ENCODE data around the gene NDUFV1.
"Not testable (repeated sequence)": the region's sequence is repeated elsewhere in the genome, so short reads cannot be mapped to it uniquely, and the experiment has no call there.

Gene NDUFV1

GRCh38 chr11:67616431-67617242 lies 9.9 kb downstream of the NDUFV1 start:
- no peak for DNase-seq (ENCODE audit: low read depth)
- H3K4me3 ChIP-seq (replicated peaks; ENCODE audit: low read depth, low read length), result no peak overlapping the region
- TF ChIP-seq, protein P1, sequence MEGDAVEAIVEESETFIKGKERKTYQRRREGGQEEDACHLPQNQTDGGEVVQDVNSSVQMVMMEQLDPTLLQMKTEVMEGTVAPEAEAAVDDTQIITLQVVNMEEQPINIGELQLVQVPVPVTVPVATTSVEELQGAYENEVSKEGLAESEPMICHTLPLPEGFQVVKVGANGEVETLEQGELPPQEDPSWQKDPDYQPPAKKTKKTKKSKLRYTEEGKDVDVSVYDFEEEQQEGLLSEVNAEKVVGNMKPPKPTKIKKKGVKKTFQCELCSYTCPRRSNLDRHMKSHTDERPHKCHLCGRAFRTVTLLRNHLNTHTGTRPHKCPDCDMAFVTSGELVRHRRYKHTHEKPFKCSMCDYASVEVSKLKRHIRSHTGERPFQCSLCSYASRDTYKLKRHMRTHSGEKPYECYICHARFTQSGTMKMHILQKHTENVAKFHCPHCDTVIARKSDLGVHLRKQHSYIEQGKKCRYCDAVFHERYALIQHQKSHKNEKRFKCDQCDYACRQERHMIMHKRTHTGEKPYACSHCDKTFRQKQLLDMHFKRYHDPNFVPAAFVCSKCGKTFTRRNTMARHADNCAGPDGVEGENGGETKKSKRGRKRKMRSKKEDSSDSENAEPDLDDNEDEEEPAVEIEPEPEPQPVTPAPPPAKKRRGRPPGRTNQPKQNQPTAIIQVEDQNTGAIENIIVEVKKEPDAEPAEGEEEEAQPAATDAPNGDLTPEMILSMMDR (IDR thresholded peaks at IDR 0.05; ENCODE audit: low read length, missing control alignments), result no peak

DNA sequence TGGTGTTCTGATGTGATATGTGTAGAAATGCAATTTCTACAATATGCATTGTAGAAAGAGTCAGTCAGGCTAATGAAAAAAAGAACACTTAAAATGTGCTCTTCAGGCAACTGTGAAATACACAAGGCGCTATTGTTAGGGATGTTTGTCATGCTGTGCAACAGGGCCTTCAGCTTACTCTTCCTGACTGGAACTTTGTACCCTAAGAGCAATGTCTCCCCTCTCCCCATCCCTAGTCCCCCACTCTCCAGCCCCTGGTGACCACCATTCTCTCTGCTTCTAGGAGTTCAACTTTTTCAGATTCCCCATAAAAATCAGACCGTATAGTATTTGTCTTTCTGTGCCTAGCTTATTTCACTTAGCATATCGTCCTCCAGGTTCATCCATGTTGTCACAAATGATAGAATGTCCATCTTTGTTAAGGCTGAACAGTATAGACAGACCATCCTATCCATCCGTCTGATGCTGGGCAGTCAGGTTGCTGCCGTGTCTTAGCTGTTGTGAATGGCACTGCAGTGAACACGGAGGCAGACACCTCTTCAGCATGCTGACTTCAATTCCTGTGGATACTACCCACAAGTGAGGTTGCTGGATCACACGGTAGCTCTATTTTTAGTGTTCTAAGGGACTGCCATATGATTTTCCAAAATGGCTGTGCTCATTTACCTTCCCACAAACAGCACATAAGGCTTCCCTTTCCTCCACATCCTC lies 10.7 kb downstream of the NDUFV1 start:
- DNase-seq (ENCODE audit: low read depth), result no peak
- no peak overlapping the region for H3K4me3 ChIP-seq (replicated peaks; ENCODE audit: low read depth, low read length)
- TF ChIP-seq, protein P1 (IDR thresholded peaks at IDR 0.05; ENCODE audit: low read length, missing control alignments), result no peak

- H3K4me3 ChIP-seq (replicated peaks; ENCODE audit: low read depth, low read length); DNase-seq (ENCODE audit: low read depth): not testable (repeated sequence)
Observed at GRCh38 chr11:67618901-67619659, 12.3 kb downstream of the NDUFV1 start.

GRCh38 chr11:67619683-67620618 lies 13.2 kb downstream of the NDUFV1 start:
- H3K4me3 ChIP-seq (replicated peaks; ENCODE audit: low read depth, low read length); DNase-seq (ENCODE audit: low read depth): not testable (repeated sequence)

- H3K4me3 ChIP-seq (replicated peaks; ENCODE audit: low read depth, low read length); DNase-seq (ENCODE audit: low read depth): not testable (repeated sequence)
Observed at GRCh38 chr11:67620621-67621020, 13.9 kb downstream of the NDUFV1 start.

GRCh38 chr11:67621928-67622327 lies 15.2 kb downstream of the NDUFV1 start:
- not testable (repeated sequence) for DNase-seq (ENCODE audit: low read depth); H3K4me3 ChIP-seq (replicated peaks; ENCODE audit: low read depth, low read length)

- not testable (repeated sequence) for DNase-seq (ENCODE audit: low read depth); H3K4me3 ChIP-seq (replicated peaks; ENCODE audit: low read depth, low read length)
Observed at GRCh38 chr11:67622905-67623304, 16.2 kb downstream of the NDUFV1 start.

- H3K4me3 ChIP-seq (replicated peaks; ENCODE audit: low read depth, low read length); DNase-seq (ENCODE audit: low read depth): not testable (repeated sequence)
Observed at GRCh38 chr11:67623795-67624194, 17.1 kb downstream of the NDUFV1 start.

DNA sequence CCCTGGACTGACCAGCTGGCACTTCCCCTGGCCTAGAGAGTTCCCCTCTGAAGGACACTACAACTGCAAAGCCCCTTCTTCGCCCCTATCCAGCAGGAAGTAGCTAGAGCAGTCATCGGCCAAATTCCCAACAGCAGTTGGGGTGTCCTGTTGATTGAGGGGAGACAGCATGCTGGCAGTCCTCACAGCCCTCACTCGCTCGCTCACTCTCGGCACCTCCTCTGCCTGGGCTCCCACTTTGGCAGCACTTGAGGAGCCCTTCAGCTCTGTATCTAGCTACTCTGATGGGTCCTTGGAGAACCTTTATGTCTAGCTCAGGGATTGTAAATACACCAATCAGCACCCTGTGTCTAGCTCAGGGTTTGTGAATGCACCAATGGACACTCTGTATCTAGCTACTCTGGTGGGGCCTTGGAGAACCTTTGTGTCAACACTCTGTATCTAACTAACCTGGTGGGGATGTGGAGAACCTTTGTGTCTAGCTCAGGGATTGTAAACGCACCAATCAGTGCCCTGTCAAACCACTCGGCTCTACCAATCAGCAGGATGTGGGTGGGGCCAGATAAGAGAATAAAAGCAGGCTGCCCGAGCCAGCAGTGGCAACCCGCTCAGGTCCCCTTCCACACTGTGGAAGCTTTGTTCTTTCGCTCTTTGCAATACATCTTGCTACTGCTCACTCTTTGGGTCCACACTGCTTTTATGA lies 19.5 kb downstream of the NDUFV1 start:
- DNase-seq (ENCODE audit: low read depth); H3K4me3 ChIP-seq (replicated peaks; ENCODE audit: low read depth, low read length): not testable (repeated sequence)

- no peak for DNase-seq (ENCODE audit: low read depth)
- no peak overlapping the region for H3K4me3 ChIP-seq (replicated peaks; ENCODE audit: low read depth, low read length)
- TF ChIP-seq, protein P1 (IDR thresholded peaks at IDR 0.05; ENCODE audit: low read length, missing control alignments), result no peak
Observed at GRCh38 chr11:67626970-67627369, 20.2 kb downstream of the NDUFV1 start.

Measured in fibroblast of pulmonary artery (primary cell).